Tibial artery (tissue), 4 donors: ENCODE data around the gene PRPF19.

Source experiments
- DNase-seq, 2 donors: peaks; one replicate each; pipeline ENCODE4 v3.0.0-alpha.2; 2019
- H3K27ac ChIP-seq, 2 donors: fragments of 200-600 bp; sonication (generic) in 1 of 2; 1 replicate in 1 of 2; 2 replicates in 1 of 2; pipeline ENCODE4 v1.5.1; 2018 to 2019; ENCODE audit warnings: mild to moderate bottlenecking in 1 of 2
- H3K27me3 ChIP-seq, 2 donors: fragments of 200-600 bp; sonication (generic) in 1 of 2; one replicate each; pipeline versions ENCODE4 v1.5.1 to v1.6.0; 2016 to 2019
- H3K36me3 ChIP-seq, 3 donors: fragments of 200-600 bp; sonication (generic) in 2 of 3; one replicate each; pipeline ENCODE4 v1.5.1; 2016 to 2019; ENCODE audit warnings: mild to moderate bottlenecking in 2 of 3
- H3K4me1 ChIP-seq, 4 donors: fragments of 200-600 bp; sonication (generic) in 2 of 4; 1 replicate in 3 of 4; 2 replicates in 1 of 4; pipeline ENCODE4 v1.5.1; 2016 to 2019
- H3K4me3 ChIP-seq, 2 donors: fragments of 200-600 bp; sonication (generic) in 1 of 2; 1 replicate in 1 of 2; 2 replicates in 1 of 2; pipeline ENCODE4 v1.5.1; 2018 to 2019; ENCODE audit warnings: mild to moderate bottlenecking in 2 of 2
- H3K9me3 ChIP-seq, 3 donors: fragments of 200-600 bp; sonication (generic) in 1 of 3; one replicate each; pipeline ENCODE4 v1.5.1; 2016 to 2019
- intact Hi-C: fragments of 100-400 bp; cut with DNase I; formaldehyde crosslinking; loops from one replicate; pipeline ENCODE4 v1.15.0; 2023; ENCODE audit warnings: low total_unique reads
- TF ChIP-seq, protein P1 (sequence below), 2 experiments: fragments of 200-600 bp in 1 of 2; fragments of 450-650 bp in 1 of 2; IDR thresholded peaks; one replicate each; pipeline ENCODE4 v1.5.1; 2017 to 2019; ENCODE audit warnings: antibody characterized with exemption in 2 of 2, mild to moderate bottlenecking in 1 of 2, moderate library complexity in 1 of 2

Gene PRPF19

DNA sequence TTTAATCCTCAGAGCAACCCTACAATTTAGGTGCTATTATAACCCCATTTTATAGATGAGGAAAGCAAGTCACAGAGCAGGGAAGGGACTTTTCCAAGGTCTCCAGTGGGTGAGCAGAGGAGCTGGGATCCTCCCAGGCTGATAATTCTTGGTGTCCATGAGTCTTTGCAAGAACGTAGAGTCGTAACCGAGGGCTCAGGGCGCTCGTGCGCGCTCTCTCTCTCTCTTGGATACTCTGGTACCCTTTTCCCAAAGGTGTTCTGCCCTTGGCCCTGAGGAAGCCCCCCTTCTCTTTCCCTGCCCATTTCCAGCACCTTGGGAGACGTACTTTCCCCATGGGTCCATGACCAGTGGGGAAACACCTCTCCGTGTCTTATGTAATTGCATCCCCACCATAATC is 44.2 kb downstream of the PRPF19 start:
- TF ChIP-seq, protein P1, sequence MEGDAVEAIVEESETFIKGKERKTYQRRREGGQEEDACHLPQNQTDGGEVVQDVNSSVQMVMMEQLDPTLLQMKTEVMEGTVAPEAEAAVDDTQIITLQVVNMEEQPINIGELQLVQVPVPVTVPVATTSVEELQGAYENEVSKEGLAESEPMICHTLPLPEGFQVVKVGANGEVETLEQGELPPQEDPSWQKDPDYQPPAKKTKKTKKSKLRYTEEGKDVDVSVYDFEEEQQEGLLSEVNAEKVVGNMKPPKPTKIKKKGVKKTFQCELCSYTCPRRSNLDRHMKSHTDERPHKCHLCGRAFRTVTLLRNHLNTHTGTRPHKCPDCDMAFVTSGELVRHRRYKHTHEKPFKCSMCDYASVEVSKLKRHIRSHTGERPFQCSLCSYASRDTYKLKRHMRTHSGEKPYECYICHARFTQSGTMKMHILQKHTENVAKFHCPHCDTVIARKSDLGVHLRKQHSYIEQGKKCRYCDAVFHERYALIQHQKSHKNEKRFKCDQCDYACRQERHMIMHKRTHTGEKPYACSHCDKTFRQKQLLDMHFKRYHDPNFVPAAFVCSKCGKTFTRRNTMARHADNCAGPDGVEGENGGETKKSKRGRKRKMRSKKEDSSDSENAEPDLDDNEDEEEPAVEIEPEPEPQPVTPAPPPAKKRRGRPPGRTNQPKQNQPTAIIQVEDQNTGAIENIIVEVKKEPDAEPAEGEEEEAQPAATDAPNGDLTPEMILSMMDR (IDR thresholded peaks at IDR 0.05), result no peak
- DNase-seq, result peak in 1 of 2 donors; percentile 49
- Histone ChIP-seq H3K27me3 (no peaks in the 10 kb centered on the region), H3K9me3 (no peaks in the 10 kb centered on the region), H3K36me3 (no peaks in the 10 kb centered on the region), H3K4me1 (no peaks in the 10 kb centered on the region), H3K4me3 (no peak overlapping the region), H3K27ac (no peak overlapping the region)
- intact Hi-C loops, result no loop called here

DNA sequence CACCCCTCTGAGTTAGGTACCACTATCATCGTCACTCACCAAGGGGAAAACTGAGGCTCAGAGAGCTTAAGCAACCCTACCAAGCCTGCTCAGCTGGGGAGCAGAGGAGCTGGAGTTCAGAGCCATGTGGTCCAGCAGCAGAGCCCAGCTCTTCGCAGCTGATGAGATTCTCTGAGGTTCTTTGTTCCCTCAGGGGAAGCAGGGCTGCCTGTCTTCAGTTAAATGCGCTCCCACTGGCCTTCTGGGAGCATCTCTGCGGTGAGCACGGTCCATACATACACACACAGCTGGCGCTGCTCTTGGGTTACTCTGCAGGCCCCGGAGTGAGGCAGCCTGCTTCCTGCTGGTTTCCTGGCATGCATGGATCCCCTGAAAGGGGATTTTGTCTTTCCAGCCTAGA is 45.4 kb downstream of the PRPF19 start:
- no peak for DNase-seq
- no peak overlapping the region for H3K4me3 ChIP-seq
- no peaks in the 10 kb centered on the region for H3K9me3 ChIP-seq
- no peaks in the 10 kb centered on the region for H3K4me1 ChIP-seq
- H3K27ac ChIP-seq, result no peak overlapping the region
- TF ChIP-seq, protein P1 (IDR thresholded peaks at IDR 0.05), result no peak
- no peaks in the 10 kb centered on the region for H3K27me3 ChIP-seq
- intact Hi-C loops, result no loop called here
- H3K36me3 ChIP-seq, result no peaks in the 10 kb centered on the region

DNA sequence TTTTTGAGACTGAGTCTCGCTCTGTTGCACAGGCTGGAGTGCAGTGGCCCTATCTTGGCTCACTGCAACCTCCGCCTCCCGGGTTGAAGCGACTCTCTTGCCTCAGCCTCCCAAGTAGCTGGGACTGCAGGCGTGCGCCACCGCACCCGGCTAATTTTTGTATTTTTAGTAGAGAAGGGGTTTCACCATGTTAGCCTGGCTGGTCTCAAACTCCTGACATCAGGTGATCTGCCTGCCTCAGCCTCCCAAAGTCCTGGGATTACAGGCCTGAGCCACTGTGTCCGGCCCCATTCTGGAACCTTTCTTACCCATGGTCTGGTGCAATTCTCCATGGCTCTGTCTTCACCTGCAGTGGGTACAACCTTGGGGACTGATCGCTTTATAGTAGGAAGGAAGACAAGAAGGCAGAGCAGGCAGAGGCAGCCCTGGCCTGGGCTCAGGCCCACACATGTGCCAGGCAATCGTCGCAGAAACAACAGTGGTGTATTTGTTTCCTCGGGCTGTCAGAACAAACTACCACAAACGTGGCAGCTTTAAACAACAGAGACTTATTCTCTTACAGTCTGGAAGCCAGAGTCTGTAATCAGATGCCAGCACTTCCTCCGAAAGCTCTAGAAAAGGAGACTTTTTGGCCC is 46.7 kb downstream of the PRPF19 start:
- Histone ChIP-seq H3K27me3 (no peaks in the 10 kb centered on the region), H3K9me3 (no peaks in the 10 kb centered on the region), H3K27ac (no peak overlapping the region), H3K4me1 (no peaks in the 10 kb centered on the region), H3K36me3 (no peaks in the 10 kb centered on the region), H3K4me3 (no peak overlapping the region)
- intact Hi-C loops, result no loop called here
- DNase-seq, result no peak
- TF ChIP-seq, protein P1 (IDR thresholded peaks at IDR 0.05), result no peak

DNA sequence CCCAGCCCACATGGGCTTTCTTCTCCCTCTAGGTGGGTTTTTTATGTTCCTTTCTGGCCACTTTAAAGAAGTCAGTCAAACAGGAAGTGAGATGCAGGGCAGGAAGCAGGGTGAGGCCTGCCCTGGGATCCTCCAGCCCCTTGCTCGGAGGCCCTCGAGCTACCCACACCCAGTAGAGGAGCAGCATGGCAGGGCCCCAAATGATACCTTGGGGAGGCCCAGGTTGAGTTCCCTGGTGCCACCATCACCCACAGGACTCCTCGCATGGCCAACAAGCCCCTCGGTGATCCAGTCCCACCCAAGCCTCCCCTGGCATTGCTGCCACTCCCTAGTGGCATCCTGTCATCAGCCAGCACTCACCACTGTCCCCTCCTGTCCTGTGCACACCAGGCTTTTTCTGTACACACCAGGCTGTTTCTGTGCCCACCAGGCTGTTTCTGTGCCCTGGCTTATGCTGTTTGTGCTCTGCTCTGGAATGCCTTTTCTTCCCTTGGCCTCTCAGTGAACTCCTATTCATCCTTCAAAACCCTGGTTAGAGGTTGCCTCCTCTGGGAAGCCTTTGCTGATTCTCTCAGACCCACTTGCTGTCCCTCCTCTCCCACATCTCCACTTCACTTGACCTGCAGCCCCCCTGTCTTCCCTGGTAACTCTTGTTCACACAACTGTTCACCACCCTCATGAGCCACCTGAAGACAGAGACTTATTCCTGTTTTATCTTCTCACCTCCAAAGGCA is 47.5 kb downstream of the PRPF19 start:
- no peak overlapping the region for H3K4me3 ChIP-seq
- TF ChIP-seq, protein P1 (IDR thresholded peaks at IDR 0.05), result no peak
- no peak for DNase-seq
- no peak overlapping the region for H3K27ac ChIP-seq
- no peaks in the 10 kb centered on the region for H3K36me3 ChIP-seq
- no peaks in the 10 kb centered on the region for H3K27me3 ChIP-seq
- intact Hi-C loops, result no loop called here
- H3K4me1 ChIP-seq, result no peaks in the 10 kb centered on the region
- no peaks in the 10 kb centered on the region for H3K9me3 ChIP-seq

DNA sequence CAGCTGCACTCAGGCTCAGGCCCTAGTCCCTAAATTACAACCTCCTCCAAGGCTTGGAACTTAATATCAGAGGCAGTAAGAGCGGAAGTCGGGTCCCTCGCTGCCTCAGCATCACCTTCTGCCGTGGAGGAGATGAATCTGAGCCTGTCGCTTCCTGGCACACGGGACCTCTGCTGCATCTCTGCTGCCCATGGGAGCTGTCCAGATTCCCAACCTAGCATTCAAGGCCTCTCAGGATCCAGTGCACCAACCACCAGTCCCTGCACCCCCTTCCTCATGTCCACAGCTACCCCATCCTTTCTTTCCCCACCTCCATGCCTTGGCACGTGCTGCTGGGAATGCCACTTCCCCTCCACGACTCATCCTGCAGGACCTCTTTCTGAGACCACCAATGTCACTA is 48.1 kb downstream of the PRPF19 start:
- no peaks in the 10 kb centered on the region for H3K9me3 ChIP-seq
- TF ChIP-seq, protein P1 (IDR thresholded peaks at IDR 0.05), result no peak
- peaks cover 0 to 4% (median 0%) of the 10 kb centered on the region in 3 donors for H3K36me3 ChIP-seq
- intact Hi-C loops, result no loop called here
- no peaks in the 10 kb centered on the region for H3K4me1 ChIP-seq
- no peak for DNase-seq
- H3K27me3 ChIP-seq, result no peaks in the 10 kb centered on the region
- H3K27ac ChIP-seq, result no peak overlapping the region
- H3K4me3 ChIP-seq, result no peak overlapping the region
